Neutrophil (primary cell): Measurements from ENCODE around the gene INPP5A.

Experiments used
- H3K27ac ChIP-seq: fragments of 200-600 bp; sonication (generic); 2 replicates; pipeline ENCODE4 v1.5.1; 2016; ENCODE audit warnings: mild to moderate bottlenecking, moderate library complexity
- H3K27me3 ChIP-seq: fragments of 200-600 bp; sonication (generic); 2 replicates; pipeline ENCODE4 v1.6.0; 2016; ENCODE audit warnings: mild to moderate bottlenecking
- H3K36me3 ChIP-seq: fragments of 200-600 bp; sonication (generic); 2 replicates; pipeline ENCODE4 v1.5.1; 2017
- H3K4me1 ChIP-seq, 2 experiments: fragments of 200-600 bp in 1 of 2; sonication (generic) in 1 of 2; 1 replicate in 1 of 2; 2 replicates in 1 of 2; pipeline versions ENCODE4 v1.5.1 to v1.6.1; 2013 to 2016; ENCODE audit warnings: low read depth in 1 of 2, low read length in 1 of 2, mild to moderate bottlenecking in 1 of 2, moderate library complexity in 1 of 2; ENCODE audit not compliant: control insufficient read depth in 1 of 2, insufficient read depth in 1 of 2
- H3K4me3 ChIP-seq, 2 experiments: fragments of 200-600 bp in 1 of 2; sonication (generic) in 1 of 2; 1 replicate in 1 of 2; 2 replicates in 1 of 2; pipeline ENCODE4 v1.5.1; 2013 to 2016; ENCODE audit warnings: low read depth in 1 of 2, low read length in 1 of 2, mild to moderate bottlenecking in 1 of 2, moderate library complexity in 1 of 2
- H3K9me3 ChIP-seq: fragments of 200-600 bp; sonication (generic); 2 replicates; pipeline ENCODE4 v1.5.1; 2016
- TF ChIP-seq, protein P1 (sequence below): fragments of 200-600 bp; sonication (generic); IDR thresholded peaks from 2 replicates; pipeline ENCODE4 v1.5.1; 2016; ENCODE audit warnings: antibody characterized with exemption

The INPP5A gene

DNA sequence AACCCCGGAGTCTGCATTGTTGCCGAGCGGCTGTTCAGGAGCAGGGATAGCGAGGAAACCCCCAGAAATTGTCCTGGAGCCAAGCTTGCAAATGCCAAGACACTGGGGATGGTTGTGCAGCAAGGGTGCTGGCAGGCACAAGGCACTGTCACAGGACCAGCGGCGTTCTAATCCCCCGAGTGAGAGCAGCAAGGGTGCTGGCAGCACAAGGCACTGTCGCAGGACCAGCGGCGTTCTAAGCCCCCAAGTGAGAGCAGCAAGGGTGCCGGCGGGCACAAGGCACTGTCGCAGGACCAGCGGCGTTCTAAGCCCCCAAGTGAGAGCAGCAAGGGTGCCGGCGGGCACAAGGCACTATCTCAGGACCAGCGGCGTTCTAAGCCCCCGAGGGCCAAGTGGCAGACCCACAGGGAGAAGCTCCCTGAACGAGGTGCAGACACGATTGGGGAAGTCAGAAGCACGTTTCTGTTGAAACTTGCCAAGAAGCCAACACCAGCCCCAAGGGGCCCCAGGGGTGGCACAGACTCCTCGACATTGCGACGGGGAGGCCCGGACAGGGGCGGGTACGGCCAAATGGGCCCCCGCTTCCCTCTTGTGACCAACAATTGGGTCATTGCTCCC is 40.4 kb upstream of the INPP5A start:
- Histone ChIP-seq H3K27ac (no peak overlapping the region), H3K4me1 (peaks cover 27 to 30% of the 10 kb centered on the region in 2 experiments), H3K9me3 (no peaks in the 10 kb centered on the region), H3K4me3 (no peak overlapping the region), H3K27me3 (no peaks in the 10 kb centered on the region), H3K36me3 (no peaks in the 10 kb centered on the region)
- TF ChIP-seq, protein P1, sequence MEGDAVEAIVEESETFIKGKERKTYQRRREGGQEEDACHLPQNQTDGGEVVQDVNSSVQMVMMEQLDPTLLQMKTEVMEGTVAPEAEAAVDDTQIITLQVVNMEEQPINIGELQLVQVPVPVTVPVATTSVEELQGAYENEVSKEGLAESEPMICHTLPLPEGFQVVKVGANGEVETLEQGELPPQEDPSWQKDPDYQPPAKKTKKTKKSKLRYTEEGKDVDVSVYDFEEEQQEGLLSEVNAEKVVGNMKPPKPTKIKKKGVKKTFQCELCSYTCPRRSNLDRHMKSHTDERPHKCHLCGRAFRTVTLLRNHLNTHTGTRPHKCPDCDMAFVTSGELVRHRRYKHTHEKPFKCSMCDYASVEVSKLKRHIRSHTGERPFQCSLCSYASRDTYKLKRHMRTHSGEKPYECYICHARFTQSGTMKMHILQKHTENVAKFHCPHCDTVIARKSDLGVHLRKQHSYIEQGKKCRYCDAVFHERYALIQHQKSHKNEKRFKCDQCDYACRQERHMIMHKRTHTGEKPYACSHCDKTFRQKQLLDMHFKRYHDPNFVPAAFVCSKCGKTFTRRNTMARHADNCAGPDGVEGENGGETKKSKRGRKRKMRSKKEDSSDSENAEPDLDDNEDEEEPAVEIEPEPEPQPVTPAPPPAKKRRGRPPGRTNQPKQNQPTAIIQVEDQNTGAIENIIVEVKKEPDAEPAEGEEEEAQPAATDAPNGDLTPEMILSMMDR, result no peak

DNA sequence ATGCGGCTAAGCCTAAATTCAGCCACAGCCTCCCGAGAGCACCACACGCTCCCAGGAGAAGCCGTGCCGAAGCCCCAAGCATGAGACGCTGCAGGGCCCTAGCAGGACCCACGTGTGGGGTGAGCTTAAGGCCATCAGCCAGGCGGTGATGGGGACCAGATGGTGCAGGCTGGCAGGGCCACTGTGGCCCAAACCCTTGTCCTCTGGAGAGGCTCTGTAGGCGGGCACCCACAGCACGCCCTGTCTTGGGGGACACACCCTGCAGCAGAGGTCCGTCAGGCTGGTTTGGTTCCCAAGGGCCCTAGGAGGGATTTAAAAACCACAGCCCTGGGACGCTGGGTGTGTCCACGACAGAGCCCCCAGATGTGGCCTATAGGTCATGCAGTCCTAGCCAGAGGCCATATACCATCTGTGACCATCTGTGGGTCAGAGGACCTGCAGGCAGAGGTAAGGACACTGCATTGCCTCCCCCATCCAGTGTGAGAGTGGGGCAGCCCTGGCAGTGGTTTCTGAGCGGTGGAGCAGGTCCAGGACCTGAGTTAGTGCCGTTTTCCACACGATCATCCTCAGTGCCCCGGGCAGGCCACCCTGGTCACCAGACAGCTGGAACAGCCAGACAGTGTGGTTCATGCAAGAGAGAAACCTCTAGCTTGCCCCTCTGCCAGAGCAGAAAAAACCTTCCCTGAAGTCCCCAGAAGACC is 39.6 kb upstream of the INPP5A start:
- Histone ChIP-seq H3K4me1 (peaks cover 27 to 30% of the 10 kb centered on the region in 2 experiments), H3K9me3 (no peaks in the 10 kb centered on the region), H3K36me3 (no peaks in the 10 kb centered on the region), H3K27ac (no peak overlapping the region), H3K4me3 (no peak overlapping the region), H3K27me3 (no peaks in the 10 kb centered on the region)
- TF ChIP-seq, protein P1, result no peak

DNA sequence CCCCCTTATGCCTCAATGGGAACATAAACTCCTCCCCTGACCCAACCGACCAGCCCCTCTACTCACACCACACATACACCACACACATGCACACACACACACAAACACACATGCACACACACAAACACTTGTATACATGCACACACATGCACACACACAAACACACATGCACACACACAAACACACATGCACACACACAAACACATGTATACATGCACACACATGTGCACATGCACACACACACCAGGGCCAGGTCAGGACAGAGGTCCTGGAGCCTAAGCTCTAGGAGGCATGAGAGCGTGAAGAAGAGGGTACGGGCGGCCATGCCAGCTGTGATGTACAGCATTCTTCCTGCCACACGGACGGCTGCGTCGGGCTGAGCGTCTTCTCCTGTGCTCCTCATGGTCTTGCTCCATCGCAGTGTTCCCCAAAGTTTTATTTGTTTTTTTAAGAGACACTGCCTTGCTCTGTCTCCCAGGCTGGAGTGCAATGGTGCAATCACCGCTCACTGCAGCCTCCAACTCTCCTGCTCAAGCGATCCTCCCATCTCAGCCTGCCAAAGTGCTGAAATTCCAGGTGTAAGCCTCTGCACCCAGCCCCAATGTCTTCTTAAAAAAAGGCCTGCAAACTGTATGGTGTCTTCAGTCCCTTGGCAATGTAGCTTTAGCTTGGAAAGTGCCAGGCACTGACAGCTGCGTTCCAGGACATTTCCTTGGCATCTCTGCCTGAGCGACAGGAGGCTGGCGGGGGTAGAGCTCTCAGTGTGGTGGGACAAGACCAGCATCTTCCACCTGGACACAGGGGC is 38.8 kb upstream of the INPP5A start:
- Histone ChIP-seq H3K4me3 (no peak overlapping the region), H3K36me3 (no peaks in the 10 kb centered on the region), H3K9me3 (no peaks in the 10 kb centered on the region), H3K4me1 (peaks cover 27 to 30% of the 10 kb centered on the region in 2 experiments), H3K27me3 (no peaks in the 10 kb centered on the region), H3K27ac (no peak overlapping the region)
- TF ChIP-seq, protein P1, result no peak

DNA sequence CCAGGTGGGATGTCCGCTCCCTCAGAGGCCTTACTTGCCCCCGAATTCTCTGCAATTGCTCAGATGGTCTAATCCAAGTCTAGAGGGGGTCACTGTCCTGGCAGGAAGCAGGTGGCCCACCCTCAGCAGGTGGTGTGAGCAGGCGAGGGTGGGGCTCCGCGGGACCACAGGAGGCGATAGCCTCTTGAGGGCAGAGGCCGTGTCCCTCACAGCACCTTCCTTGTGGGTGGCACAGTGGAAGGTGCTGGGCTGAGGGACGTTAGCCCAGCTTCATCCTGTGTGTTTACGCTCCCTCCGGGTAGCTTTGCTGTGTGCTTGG is 38.3 kb upstream of the INPP5A start:
- TF ChIP-seq, protein P1, result no peak
- Histone ChIP-seq H3K4me1 (peaks cover 27 to 30% of the 10 kb centered on the region in 2 experiments), H3K9me3 (no peaks in the 10 kb centered on the region), H3K27ac (no peak overlapping the region), H3K36me3 (no peaks in the 10 kb centered on the region), H3K4me3 (no peak overlapping the region), H3K27me3 (no peaks in the 10 kb centered on the region)

DNA sequence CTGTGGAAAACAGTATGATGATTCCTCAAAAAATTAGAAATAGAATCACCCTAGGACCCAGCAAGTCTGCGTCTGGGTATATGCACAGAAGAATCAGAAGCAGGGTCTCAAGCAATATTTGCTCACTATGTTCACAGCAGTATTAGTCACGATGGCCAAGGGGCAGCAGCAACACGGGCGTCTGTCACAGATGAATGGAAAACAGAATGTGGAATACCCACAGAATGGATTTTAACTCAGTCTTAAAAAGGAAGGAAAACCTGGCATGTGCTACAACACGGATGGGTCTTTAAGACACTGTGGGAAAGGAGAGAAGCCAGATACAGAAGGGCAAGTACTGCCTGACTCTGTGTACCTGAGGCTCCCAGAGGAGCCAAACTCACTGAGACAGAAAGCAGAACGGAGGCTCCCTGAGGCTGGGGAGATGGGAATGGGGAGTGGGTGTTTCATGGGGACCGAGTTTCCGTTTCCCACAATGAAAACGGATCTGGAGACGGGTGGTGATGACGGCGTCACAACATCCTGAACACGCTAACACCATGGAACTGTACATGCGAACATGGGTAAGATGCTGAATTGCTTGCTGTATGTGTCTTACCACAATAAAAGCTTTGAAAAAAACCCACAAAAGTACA is 36.7 kb upstream of the INPP5A start:
- Histone ChIP-seq H3K27ac (no peak overlapping the region), H3K27me3 (no peaks in the 10 kb centered on the region), H3K4me3 (no peak overlapping the region), H3K4me1 (peaks cover 23 to 27% of the 10 kb centered on the region in 2 experiments), H3K9me3 (no peaks in the 10 kb centered on the region), H3K36me3 (no peaks in the 10 kb centered on the region)
- TF ChIP-seq, protein P1, result no peak
